OCI-LY1 (cell line): Measurements from ENCODE around the gene MARCKSL1.

Source experiments
- H2AFZ ChIP-seq: fragments of 200-600 bp; sonication (generic), shearing (Covaris generic); 2 replicates; pipeline ENCODE4 v1.6.0; 2014; ENCODE audit warnings: antibody characterized with exemption, mild to moderate bottlenecking, low read length
- H3F3A ChIP-seq: fragments of 200-600 bp; sonication (generic), shearing (Covaris generic); 2 replicates; pipeline ENCODE4 v1.6.0; 2014; ENCODE audit warnings: mild to moderate bottlenecking, antibody characterized with exemption, low read length, moderate library complexity; ENCODE audit not compliant: insufficient read depth
- H3K27ac ChIP-seq: fragments of 200-600 bp; sonication (generic); 2 replicates; pipeline ENCODE4 v1.5.1; 2014; ENCODE audit warnings: low read length, mixed run types, mild to moderate bottlenecking, low read depth; ENCODE audit not compliant: poor library complexity, severe bottlenecking
- H3K27me3 ChIP-seq: fragments of 200-600 bp; sonication (generic); 2 replicates; pipeline ENCODE4 v1.6.0; 2014; ENCODE audit warnings: antibody characterized with exemption, mild to moderate bottlenecking, low read length, moderate library complexity; ENCODE audit not compliant: insufficient read depth
- H3K36me3 ChIP-seq: fragments of 200-600 bp; sonication (generic); 2 replicates; pipeline ENCODE4 v1.6.1; 2014; ENCODE audit warnings: mild to moderate bottlenecking, antibody characterized with exemption, low read length, moderate library complexity, mixed read lengths; ENCODE audit not compliant: insufficient read depth
- H3K4me1 ChIP-seq: fragments of 200-600 bp; sonication (generic); 2 replicates; pipeline ENCODE4 v1.5.1; 2014; ENCODE audit warnings: mild to moderate bottlenecking, low read length, moderate library complexity; ENCODE audit not compliant: insufficient read depth, severe bottlenecking
- H3K4me2 ChIP-seq: fragments of 200-600 bp; sonication (generic), shearing (Covaris generic); 2 replicates; pipeline ENCODE4 v1.6.1; 2014; ENCODE audit warnings: low read length
- H3K4me3 ChIP-seq: fragments of 200-600 bp; sonication (generic); 2 replicates; pipeline ENCODE4 v1.5.1; 2014; ENCODE audit warnings: low read length, low read depth, mild to moderate bottlenecking, mixed read lengths; ENCODE audit not compliant: poor library complexity, severe bottlenecking
- H3K79me2 ChIP-seq: fragments of 200-600 bp; shearing (Covaris generic); 2 replicates; pipeline ENCODE4 v1.6.1; 2016; ENCODE audit warnings: mixed run types, low read length, mixed read lengths; ENCODE audit not compliant: insufficient read depth
- H3K9ac ChIP-seq: fragments of 200-600 bp; sonication (generic), shearing (Covaris generic); 2 replicates; pipeline ENCODE4 v1.6.1; 2014; ENCODE audit warnings: mild to moderate bottlenecking, low read length, mixed read lengths
- H3K9me2 ChIP-seq: fragments of 200-600 bp; sonication (generic), shearing (Covaris generic); 2 replicates; pipeline ENCODE4 v1.6.1; 2014; ENCODE audit warnings: low read depth, mild to moderate bottlenecking, low read length, mixed read lengths
- H3K9me3 ChIP-seq: fragments of 200-600 bp; shearing (Covaris generic); 2 replicates; pipeline ENCODE4 v1.6.1; 2014; ENCODE audit warnings: low read length, mixed read lengths
- H4K20me1 ChIP-seq: fragments of 200-600 bp; sonication (generic), shearing (Covaris generic); 2 replicates; pipeline ENCODE4 v1.6.0; 2016; ENCODE audit warnings: mild to moderate bottlenecking, low read length; ENCODE audit not compliant: insufficient read depth
- EZH2 ChIP-seq: fragments of 200-600 bp; sonication (generic), shearing (Covaris generic); IDR thresholded peaks from 2 replicates; pipeline ENCODE4 v1.8.0; 2017; ENCODE audit warnings: borderline replicate concordance, mixed run types, mild to moderate bottlenecking, antibody characterized with exemption, low read length, moderate library complexity, mixed read lengths
- TF ChIP-seq, protein P1 (sequence below): fragments of 200-600 bp; sonication (generic), shearing (Covaris generic); IDR thresholded peaks from 2 replicates; pipeline ENCODE4 v1.5.1; 2017; ENCODE audit warnings: mild to moderate bottlenecking, antibody characterized with exemption, low read length, moderate library complexity, mixed read lengths

Gene MARCKSL1

DNA sequence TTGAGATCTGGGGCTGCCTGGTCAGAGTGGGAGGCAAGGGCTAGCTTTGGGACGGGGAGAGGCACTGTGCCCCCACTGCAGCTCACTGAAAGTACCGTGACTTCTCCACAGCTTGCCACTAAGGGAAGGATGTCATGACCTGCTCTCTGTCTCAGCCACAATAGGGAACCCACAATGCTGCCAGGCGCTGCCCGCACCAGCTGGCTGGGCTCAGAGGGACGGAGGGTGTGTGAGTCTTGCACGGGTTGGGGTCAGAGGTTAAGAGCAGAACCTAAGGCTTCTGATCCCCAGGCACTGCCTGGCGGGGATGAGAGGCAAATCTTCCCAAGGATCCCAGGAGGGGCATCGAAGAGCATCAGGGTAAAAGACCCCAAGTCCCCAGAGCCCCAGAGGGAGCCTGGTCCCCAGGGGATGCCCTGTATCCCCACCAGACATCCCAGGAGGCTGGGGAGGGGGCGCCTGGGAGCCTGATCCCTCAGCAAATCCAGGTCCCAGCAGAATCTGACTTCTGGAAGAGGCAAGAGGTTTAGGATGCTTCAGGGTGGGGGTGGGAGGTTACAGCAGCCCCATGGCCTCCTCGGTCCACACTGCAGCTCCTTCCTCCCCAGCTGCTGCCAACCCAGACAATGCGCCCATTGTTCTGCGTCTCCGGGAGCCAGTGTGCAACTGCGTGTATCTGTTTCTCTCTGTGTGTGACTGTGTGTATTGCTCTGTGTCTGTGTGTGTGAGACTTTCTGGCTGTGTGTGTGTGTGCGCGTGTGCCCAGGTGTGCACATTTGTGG lies 2.0 kb upstream of the MARCKSL1 start:
- H3K9me2 ChIP-seq = no peaks in the 10 kb centered on the region
- H3K4me1 ChIP-seq = peaks cover 35% of the 10 kb centered on the region
- TF ChIP-seq, protein P1, sequence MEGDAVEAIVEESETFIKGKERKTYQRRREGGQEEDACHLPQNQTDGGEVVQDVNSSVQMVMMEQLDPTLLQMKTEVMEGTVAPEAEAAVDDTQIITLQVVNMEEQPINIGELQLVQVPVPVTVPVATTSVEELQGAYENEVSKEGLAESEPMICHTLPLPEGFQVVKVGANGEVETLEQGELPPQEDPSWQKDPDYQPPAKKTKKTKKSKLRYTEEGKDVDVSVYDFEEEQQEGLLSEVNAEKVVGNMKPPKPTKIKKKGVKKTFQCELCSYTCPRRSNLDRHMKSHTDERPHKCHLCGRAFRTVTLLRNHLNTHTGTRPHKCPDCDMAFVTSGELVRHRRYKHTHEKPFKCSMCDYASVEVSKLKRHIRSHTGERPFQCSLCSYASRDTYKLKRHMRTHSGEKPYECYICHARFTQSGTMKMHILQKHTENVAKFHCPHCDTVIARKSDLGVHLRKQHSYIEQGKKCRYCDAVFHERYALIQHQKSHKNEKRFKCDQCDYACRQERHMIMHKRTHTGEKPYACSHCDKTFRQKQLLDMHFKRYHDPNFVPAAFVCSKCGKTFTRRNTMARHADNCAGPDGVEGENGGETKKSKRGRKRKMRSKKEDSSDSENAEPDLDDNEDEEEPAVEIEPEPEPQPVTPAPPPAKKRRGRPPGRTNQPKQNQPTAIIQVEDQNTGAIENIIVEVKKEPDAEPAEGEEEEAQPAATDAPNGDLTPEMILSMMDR = no peak
- TF ChIP-seq EZH2 = no peak
- no peaks in the 10 kb centered on the region for H4K20me1 ChIP-seq
- H3K27ac ChIP-seq = no peak overlapping the region
- H3K4me3 ChIP-seq = no peak overlapping the region
- H3K4me2 ChIP-seq = no peak overlapping the region
- H3K27me3 ChIP-seq = 0 out of 2 replicates have a peak, but pooled peaks cover 8% of the 10 kb centered on the region
- no peaks in the 10 kb centered on the region for H3K9me3 ChIP-seq
- H3K79me2 ChIP-seq = peaks cover 7% of the 10 kb centered on the region; the same call in 1 of the 2 replicates
- H2AFZ ChIP-seq = no peak overlapping the region
- peaks cover 19% of the 10 kb centered on the region; the same call in 1 of the 2 replicates for H3K36me3 ChIP-seq
- H3K9ac ChIP-seq = no peak overlapping the region
- peaks cover 11% of the 10 kb centered on the region for H3F3A ChIP-seq

DNA sequence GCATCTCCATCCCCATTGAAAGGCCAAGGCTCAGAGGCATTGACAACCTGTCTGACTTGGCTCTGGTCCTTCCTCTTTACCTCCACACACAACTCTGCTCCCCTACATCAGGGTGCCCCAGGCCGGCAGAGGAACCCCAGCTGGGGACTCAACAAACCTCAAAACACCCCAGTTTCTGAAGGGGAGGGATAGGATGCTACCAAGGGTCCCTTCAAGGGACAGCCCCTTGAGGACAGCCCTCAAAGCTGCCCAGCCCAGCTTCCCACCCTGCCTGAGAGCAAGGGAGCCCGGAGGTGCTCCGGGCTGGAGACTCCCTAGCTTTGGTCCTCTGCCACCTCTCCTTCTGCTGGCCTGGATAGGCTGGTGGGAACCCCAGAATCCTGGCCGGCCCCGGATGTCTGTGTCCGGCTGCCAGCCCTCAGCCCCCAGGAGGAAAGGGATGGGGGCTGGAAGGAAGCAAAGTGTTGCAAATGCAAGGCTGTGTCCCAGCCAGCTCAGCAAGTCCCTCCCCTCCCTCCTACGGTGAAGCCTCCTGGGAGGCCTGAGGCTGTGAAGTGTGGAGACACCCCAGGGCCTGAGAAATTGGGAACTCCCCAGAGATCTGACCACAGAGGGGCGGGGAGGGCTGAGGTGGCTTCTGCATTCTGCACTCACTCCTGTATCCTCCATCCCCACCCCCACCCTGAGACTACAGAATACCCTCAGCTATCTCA lies 1.1 kb upstream of the MARCKSL1 start:
- Histone ChIP-seq H3K4me2 (no peak overlapping the region), H2AFZ (no peak overlapping the region)

DNA sequence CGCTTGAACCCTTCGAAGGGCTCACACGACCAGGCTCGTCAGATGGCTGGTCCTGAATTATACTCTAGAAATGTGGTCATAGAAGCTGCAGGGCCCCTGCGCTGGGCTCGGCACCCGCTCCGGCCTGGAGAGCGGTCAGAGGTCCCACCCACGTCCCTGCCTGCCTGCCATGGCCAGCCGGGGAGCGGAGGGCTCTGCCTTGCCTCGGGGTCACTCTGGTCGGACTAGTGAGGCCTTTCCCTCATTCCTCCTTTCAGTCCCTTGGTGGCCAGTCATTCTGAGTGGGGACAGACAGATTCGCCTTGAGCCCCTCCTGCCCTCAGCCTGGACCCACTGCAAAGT lies 529 bp upstream of the MARCKSL1 start:
- Histone ChIP-seq H2AFZ (no peak overlapping the region), H3K27me3 (0 out of 2 replicates have a peak, but pooled peaks cover 8% of the 10 kb centered on the region), H3K36me3 (peaks cover 33% of the 10 kb centered on the region), H3K79me2 (peaks cover 7% of the 10 kb centered on the region; the same call in 1 of the 2 replicates), H3K9me3 (no peaks in the 10 kb centered on the region), H3K4me3 (peak overlapping the region; percentile 74), H3F3A (peaks cover 15% of the 10 kb centered on the region), H3K4me1 (peaks cover 44% of the 10 kb centered on the region), H3K9me2 (no peaks in the 10 kb centered on the region), H4K20me1 (no peaks in the 10 kb centered on the region), H3K27ac (no peak overlapping the region), H3K4me2 (peak overlapping the region; percentile 96), H3K9ac (no peak overlapping the region)
- TF ChIP-seq EZH2 = no peak

More for the DNA sequence above, 1.1 kb upstream of the MARCKSL1 start:
- Histone ChIP-seq H3K27ac (no peak overlapping the region), H3K4me1 (peaks cover 40% of the 10 kb centered on the region), H3K9ac (no peak overlapping the region), H3F3A (peaks cover 15% of the 10 kb centered on the region), H3K36me3 (peaks cover 27% of the 10 kb centered on the region), H3K27me3 (0 out of 2 replicates have a peak, but pooled peaks cover 8% of the 10 kb centered on the region), H4K20me1 (no peaks in the 10 kb centered on the region), H3K4me3 (no peak overlapping the region), H3K9me2 (no peaks in the 10 kb centered on the region), H3K79me2 (peaks cover 7% of the 10 kb centered on the region; the same call in 1 of the 2 replicates), H3K9me3 (no peaks in the 10 kb centered on the region)
- TF ChIP-seq EZH2 = no peak
- TF ChIP-seq, protein P1 = no peak
